Suppressor macrophage (primary cell): Measurements from ENCODE around the gene PCSK2.

Experiments used
- DNase-seq, 4 experiments: peaks; one replicate each; pipeline ENCODE4 v3.0.0-alpha.2; 2020 to 2022

PCSK2 gene

DNA sequence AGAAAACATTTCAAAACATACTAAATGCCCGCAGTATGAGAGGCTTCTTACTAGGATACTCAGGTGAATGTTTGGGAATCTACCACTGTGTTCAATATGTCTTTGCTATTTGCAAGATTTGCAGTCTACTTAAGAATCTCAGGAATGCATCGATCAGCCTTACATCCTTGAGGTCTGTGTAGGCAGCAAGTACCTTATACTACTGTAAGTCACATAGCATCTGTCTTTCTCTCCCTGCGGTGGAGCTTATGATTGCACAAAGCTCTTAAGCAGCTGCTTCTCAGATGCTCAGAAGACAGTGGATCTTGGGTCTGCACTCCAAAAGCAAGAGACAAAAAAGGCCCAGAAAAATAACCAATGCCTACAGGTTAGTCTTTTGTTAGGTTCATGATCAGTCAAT lies 21.4 kb downstream of the PCSK2 start:
- no peak for DNase-seq

DNA sequence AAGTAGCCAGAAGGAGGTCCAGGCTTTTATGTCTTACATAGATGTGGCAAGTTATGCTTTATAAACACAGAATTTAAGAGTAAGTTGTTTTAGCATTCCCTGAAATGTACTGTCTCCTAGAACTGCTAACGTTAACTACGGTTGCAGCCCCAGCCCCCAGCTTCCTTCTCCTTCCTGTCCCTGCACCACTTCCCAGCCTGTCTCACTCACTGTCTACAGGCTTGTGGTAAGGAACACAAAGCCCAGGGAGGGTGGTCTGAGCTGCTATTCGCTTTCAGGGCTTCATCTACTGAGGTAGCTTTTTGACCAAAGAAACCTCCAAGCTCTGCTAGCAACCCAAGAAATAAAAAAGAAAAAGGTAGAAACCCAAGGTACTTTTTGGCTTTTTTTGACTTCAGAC lies 35.9 kb downstream of the PCSK2 start:
- DNase-seq, result no peak

GRCh38 chr20:17273717-17274116 lies 46.9 kb downstream of the PCSK2 start:
- DNase-seq, result peak in 1 of 4 experiments; percentile 1

DNA sequence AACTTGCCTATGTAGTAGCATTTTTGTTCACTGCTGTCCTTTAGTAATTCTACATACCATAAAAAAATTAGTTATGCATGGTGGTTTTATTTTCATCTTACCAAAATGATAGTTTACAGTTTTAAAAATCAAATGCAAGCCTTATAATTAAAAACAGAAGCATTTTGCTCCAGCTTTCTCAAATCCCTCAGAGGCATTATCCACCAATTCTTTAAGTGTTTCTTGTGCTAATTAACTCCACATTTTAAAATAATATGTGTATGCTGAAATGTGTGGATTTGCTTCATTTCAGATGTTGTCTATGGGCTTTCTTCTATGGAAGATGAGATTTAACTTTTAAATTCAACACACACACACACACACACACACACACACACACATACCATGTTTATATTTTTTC lies 49.3 kb downstream of the PCSK2 start:
- DNase-seq, result no peak

GRCh38 chr20:17281478-17281877 lies 54.6 kb downstream of the PCSK2 start:
- peak in 1 of 4 experiments; percentile 2 for DNase-seq

DNA sequence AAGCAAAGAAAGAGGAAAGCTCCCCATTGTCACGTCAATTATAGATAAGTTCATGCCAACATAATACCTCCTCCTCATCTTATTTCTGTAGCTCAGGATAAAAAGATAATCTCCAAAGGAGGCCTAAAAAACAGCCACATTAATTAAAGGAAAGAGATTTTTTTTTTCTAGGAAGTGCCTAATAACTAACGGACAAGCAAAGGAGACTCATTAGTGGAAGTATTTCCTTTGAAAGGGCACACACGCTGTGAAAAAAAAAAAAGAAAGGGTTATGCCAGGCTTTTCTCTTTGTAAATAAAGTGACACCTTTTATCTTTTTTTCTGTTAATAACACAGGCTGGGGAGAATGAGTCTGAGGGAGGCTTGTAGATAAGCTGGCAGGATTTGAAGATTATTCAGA lies 55.7 kb downstream of the PCSK2 start:
- no peak for DNase-seq

DNA sequence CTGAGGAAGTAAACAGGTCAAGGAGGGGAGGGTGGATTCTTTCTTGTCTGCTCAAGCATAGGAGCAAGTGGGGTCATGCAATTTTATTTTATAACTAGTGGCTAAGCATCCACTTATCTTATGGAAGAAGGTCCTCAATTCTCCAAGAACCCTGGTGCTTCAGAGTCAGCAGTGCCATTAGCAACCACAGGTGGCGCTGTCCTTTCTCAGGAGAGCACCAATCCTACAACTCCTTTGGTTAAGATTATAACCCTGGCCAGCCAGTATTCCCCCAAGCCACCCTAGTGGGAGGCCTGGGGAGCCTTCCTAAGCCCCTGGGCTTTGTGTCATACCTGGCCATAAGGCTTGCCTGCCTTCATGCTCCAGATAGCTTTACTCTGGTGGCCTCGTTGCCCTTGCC lies 60.7 kb downstream of the PCSK2 start:
- DNase-seq, result no peak

GRCh38 chr20:17287998-17288397 lies 61.2 kb downstream of the PCSK2 start:
- DNase-seq, result no peak

GRCh38 chr20:17295151-17295726 lies 68.4 kb downstream of the PCSK2 start:
- DNase-seq, result no peak

- no peak for DNase-seq
These were observed 69.2 kb downstream of the PCSK2 start for GRCh38 chr20:17295991-17296390.

DNA sequence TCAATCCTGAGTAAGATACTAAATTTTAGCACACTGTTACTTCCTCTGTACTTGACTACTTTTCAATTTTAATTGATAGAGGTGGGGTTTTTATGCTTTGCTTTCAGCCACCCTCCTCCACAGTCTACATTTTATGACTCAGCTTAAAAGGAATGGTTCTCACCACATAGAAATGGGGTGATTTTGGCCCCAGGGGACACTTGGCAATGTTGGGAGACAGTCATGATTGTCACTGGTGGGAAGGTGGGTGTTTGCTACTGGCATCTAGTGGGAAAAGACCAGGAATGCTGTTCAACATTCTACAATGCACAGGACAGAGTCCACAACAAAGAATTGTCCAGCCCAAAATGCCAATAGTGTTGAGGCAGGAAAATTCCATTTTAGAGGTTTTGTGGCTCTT lies 71.3 kb downstream of the PCSK2 start:
- no peak for DNase-seq

GRCh38 chr20:17298751-17299150 lies 71.9 kb downstream of the PCSK2 start:
- no peak for DNase-seq

GRCh38 chr20:17300113-17300512 lies 73.3 kb downstream of the PCSK2 start:
- no peak for DNase-seq

GRCh38 chr20:17304774-17305173 lies 77.9 kb downstream of the PCSK2 start:
- DNase-seq, result no peak

DNA sequence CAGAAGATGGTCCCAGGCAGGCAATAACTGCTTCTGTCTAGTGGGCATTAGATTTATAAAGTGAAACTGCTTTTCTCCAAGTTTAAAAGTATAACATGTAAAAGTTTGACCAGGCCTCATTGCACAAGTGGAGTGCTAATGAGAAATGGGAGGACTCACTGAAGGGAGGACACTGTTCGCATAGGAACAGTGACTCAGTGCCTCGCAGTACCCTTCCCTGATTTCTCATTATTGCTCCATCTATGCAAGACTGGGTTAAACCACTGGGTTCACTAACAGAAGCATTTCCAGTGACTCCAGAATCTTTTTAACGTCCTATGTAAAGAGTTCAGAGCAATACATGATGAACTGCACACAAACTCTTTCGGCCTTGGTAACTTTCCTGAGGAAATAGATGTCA lies 79.6 kb downstream of the PCSK2 start:
- no peak for DNase-seq

GRCh38 chr20:17314264-17314663 lies 87.4 kb downstream of the PCSK2 start:
- DNase-seq, result no peak

- DNase-seq, result no peak
These were observed 88.8 kb downstream of the PCSK2 start for GRCh38 chr20:17315407-17316231.

DNA sequence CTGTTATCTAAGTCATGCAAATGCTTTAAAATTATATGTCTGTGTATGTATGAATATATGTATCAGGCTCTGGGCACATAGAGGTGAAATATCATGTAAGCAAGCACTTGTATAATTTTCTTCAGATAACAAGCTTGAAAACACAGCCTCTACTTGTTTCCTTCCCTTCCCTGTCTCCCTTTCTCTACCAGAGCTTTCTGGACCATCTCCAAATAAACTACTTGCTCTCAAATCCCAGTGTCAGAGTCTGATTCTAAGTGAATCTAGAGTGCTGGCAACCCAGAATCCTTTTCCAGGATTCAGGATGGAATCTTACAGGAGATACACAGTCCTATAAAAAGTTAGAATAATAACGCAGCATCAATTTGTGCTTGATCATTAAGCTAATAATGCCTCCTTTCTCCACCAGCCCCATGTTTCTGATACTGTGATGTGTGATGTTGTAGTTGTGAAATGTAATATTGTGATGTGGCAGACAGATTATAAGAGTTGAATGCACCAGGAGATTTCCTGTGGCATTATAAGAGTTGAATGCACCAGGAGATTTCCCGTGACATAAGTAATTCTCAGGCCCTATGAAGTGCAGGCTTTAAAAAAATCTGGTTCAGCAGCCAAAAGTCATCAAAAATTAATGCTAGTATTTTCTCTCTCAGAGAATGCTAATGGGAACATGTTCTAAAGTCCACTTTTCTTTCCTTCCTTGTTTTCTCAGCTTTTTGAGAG lies 89.6 kb downstream of the PCSK2 start:
- no peak for DNase-seq

GRCh38 chr20:17317341-17317740 lies 90.5 kb downstream of the PCSK2 start:
- no peak for DNase-seq

GRCh38 chr20:17320456-17320855 lies 93.6 kb downstream of the PCSK2 start:
- DNase-seq, result no peak

DNA sequence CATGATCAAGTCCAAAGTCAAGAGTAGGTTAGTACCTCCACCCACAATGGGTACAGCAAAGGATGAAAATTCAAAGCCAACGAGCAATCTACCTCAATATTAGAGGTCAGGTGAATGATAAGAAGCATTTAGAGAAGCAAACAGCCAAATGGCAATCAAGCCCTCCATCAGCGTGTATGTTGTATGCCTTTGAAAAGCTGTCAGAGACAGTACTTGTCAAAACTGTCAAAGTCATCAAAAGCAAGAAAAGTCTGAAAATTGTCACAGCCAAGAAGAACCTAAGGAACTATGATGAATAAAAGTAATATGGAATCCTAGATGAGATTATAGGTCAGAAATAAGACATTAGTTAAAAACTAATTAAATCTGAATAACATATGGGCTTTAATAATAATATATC lies 99.3 kb downstream of the PCSK2 start:
- no peak for DNase-seq

DNA sequence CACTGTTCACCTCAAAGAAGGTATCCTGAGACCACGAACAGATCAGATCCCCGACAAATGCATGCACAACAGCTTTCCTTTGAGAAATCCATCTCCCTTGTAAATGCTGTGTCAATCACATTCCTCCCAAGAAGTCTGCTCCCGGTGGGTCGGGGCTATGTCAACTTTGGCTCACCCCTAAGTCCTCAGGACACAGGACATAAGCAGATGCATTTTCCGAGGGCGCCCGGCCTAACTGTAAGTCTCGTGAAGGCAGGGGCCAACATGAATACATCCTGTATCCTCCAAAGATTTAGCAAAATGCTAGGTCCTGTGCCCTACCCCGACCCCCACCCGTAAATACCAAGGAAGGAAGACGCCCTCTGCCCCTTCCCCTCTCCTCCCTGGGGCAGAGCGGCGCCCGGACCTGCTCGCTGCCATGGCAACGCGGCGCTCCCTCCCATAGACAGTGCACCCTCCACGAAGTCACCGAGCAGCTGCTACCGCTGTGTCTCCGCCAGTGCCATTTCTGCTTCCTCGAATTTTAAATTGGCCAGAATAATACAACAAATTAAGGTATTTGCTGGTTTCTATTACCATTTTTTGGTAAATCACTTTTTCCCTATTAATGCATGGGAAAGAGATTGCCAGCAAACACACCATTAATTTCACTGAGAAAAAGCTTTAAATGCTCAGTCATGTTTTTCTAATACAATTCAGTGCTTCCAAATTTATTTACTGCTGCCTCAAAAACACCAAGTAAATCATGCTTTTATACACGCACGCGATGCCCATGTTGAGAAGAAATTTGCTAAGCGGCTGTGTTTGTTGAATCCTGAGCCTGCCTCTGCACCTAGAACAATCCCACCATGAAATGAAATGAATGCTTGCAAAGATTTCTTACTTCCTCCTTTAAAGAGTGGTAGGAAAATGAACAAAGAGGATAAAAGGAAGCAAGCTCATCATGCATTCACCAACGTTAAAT lies 100.6 kb downstream of the PCSK2 start:
- DNase-seq, result no peak

- no peak for DNase-seq
These were observed 108.1 kb downstream of the PCSK2 start for GRCh38 chr20:17334932-17335331.
